ENCODE measurements around the gene ADAMTS13. TPM values are rescaled to one million over a fixed set of nuclear protein-coding genes. Genes with fewer than 3 reads are reported as not detected.

Gene ADAMTS13
- total and polyA plus RNA-seq, 2 donors (not counting 1 experiment from before 2014, with no cell fraction given), result 0.78 to 3.1 TPM

DNA sequence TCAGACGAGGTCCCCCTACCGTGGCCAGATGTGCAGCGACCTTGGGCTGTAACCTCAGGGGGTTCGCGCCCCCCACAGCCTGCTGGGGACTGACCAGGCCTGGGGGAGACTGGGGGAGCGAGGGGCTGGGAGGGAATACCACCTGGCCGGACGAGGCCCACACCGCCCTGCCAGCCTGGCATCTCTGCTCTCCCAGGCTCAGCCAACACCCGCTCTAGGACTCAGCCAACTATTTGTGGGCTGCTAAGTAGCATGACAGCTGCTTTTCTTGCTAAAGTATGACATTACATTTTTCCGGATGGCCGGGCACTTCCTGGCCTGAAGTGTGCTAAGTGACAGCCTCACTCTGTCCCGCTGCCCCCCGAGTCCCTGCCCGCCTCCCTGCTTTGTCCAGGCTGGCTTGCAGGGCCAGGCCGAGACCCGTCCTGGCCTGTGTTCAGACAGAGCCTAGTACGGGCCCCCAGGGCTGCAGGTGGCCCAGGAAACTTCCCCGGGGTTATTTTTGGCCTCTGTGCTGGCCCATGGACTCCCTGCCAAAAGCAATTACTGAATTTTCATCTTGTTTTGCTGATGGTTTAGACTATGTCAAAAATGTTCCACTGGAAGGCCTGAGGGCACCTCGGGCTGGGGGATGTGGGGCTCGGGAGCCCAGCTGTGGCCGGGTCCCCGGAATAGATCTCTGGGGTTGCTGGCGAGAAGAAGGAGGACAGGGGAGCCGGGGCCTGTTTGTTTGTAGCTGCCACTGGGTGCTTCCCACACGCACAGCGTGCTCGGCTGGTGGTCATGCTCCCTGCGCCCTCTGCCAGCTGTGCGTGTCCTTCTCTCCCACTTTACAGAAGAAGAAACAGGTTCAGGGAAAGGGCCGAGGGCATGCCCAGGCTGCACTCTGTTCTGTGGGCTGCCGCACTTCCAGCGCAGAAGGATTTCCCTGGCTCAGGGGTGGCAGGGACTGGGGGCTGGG is 70.2 kb downstream of the ADAMTS13 start:
- H4K20me1 ChIP-seq (ENCODE audit: control insufficient read depth, extremely low read depth, insufficient read depth, low read length), result no peaks in the 10 kb centered on the region
- no peaks in the 10 kb centered on the region for H3K79me2 ChIP-seq (ENCODE audit: control insufficient read depth, insufficient read depth, low read length)
- H3K27me3 ChIP-seq (ENCODE audit: control insufficient read depth, insufficient read depth, low read length), result peaks cover 7% of the 10 kb centered on the region
- no peak overlapping the region for H3K9ac ChIP-seq (ENCODE audit: insufficient read depth, low read length)
- H3K4me1 ChIP-seq (ENCODE audit: control insufficient read depth, extremely low read depth, insufficient read depth, low read length), result peaks cover 3% of the 10 kb centered on the region
- no peaks in the 10 kb centered on the region for H3K36me3 ChIP-seq (ENCODE audit: control insufficient read depth, insufficient read depth, low read length)
- no peaks in the 10 kb centered on the region for H3K9me3 ChIP-seq (ENCODE audit: control insufficient read depth, insufficient read depth, low read depth, low read length)
- H3K4me3 ChIP-seq (replicated peaks in 1 of 4; ENCODE audit: control extremely low read depth in 1 of 4, insufficient read depth in 1 of 4, low read depth in 3 of 4, low read length in 4 of 4), result no peak overlapping the region
- H2AFZ ChIP-seq (ENCODE audit: low read length), result no peak overlapping the region
- TF ChIP-seq EZH2 (IDR thresholded peaks at IDR 0.05; ENCODE audit: low read length, missing control alignments) (no peak), CTCF (conservative IDR thresholded peaks at IDR 0.05 in 1 of 2, IDR thresholded peaks at IDR 0.05 in 1 of 2; ENCODE audit: low read depth in 1 of 2, low read length in 2 of 2) (no peak)
- DNase-seq (ENCODE audit: low read depth in 2 of 2), result peak in 1 of 2 donors; percentile 28
- H3K4me2 ChIP-seq (ENCODE audit: extremely low read depth, insufficient read depth, low read length), result no peak overlapping the region
- no peak overlapping the region for H3K27ac ChIP-seq (ENCODE audit: insufficient read depth, low read length)

DNA sequence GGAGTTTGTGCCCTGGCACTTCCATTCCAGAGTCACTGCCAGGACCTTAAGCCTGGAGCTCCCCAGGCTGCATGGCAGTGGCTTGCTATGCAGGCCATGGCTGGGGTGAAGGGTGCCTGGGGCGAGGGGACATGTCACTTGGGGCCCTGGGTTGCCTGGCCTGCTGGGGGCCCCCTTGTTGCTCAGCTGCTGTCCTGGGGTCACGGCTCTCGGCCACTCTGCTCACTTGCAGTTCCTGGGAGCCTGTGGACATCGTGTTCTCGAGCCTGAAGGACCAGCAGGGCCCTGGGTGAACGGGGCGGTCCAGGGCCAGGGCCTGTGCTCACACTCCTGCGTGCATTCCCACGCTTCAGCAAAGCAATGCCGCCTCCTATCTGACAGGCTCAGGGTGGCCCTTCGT is 71.3 kb downstream of the ADAMTS13 start:
- H3K4me3 ChIP-seq (replicated peaks in 1 of 4; ENCODE audit: control extremely low read depth in 1 of 4, insufficient read depth in 1 of 4, low read depth in 3 of 4, low read length in 4 of 4), result no peak overlapping the region
- H3K4me2 ChIP-seq (ENCODE audit: extremely low read depth, insufficient read depth, low read length), result no peak overlapping the region
- peaks cover 3% of the 10 kb centered on the region for H3K4me1 ChIP-seq (ENCODE audit: control insufficient read depth, extremely low read depth, insufficient read depth, low read length)
- no peak overlapping the region for H3K9ac ChIP-seq (ENCODE audit: insufficient read depth, low read length)
- H3K27me3 ChIP-seq (ENCODE audit: control insufficient read depth, insufficient read depth, low read length), result peaks cover 14% of the 10 kb centered on the region
- no peak overlapping the region for H2AFZ ChIP-seq (ENCODE audit: low read length)
- no peaks in the 10 kb centered on the region for H3K9me3 ChIP-seq (ENCODE audit: control insufficient read depth, insufficient read depth, low read depth, low read length)
- no peaks in the 10 kb centered on the region for H4K20me1 ChIP-seq (ENCODE audit: control insufficient read depth, extremely low read depth, insufficient read depth, low read length)
- no peaks in the 10 kb centered on the region for H3K36me3 ChIP-seq (ENCODE audit: control insufficient read depth, insufficient read depth, low read length)
- H3K27ac ChIP-seq (ENCODE audit: insufficient read depth, low read length), result no peak overlapping the region
- no peaks in the 10 kb centered on the region for H3K79me2 ChIP-seq (ENCODE audit: control insufficient read depth, insufficient read depth, low read length)
- no peak for TF ChIP-seq CTCF (conservative IDR thresholded peaks at IDR 0.05 in 1 of 2, IDR thresholded peaks at IDR 0.05 in 1 of 2; ENCODE audit: low read depth in 1 of 2, low read length in 2 of 2)
- TF ChIP-seq EZH2 (IDR thresholded peaks at IDR 0.05; ENCODE audit: low read length, missing control alignments), result no peak
- no peak for DNase-seq (ENCODE audit: low read depth in 2 of 2)

- H3K4me2 ChIP-seq (ENCODE audit: extremely low read depth, insufficient read depth, low read length), result no peak overlapping the region
- H3K27me3 ChIP-seq (ENCODE audit: control insufficient read depth, insufficient read depth, low read length), result peaks cover 17% of the 10 kb centered on the region
- DNase-seq (ENCODE audit: low read depth in 2 of 2), result no peak
These were observed 71.8 kb downstream of the ADAMTS13 start for GRCh38 chr9:133493845-133494540.

More at GRCh38 chr9:133493845-133494540, 71.8 kb downstream of the ADAMTS13 start:
- H3K27ac ChIP-seq (ENCODE audit: insufficient read depth, low read length), result no peak overlapping the region
- H3K4me3 ChIP-seq (replicated peaks in 1 of 4; ENCODE audit: control extremely low read depth in 1 of 4, insufficient read depth in 1 of 4, low read depth in 3 of 4, low read length in 4 of 4), result no peak overlapping the region
- H4K20me1 ChIP-seq (ENCODE audit: control insufficient read depth, extremely low read depth, insufficient read depth, low read length), result no peaks in the 10 kb centered on the region
- H2AFZ ChIP-seq (ENCODE audit: low read length), result no peak overlapping the region
- no peaks in the 10 kb centered on the region for H3K79me2 ChIP-seq (ENCODE audit: control insufficient read depth, insufficient read depth, low read length)
- no peaks in the 10 kb centered on the region for H3K36me3 ChIP-seq (ENCODE audit: control insufficient read depth, insufficient read depth, low read length)
- TF ChIP-seq EZH2 (IDR thresholded peaks at IDR 0.05; ENCODE audit: low read length, missing control alignments) (no peak), CTCF (conservative IDR thresholded peaks at IDR 0.05 in 1 of 2, IDR thresholded peaks at IDR 0.05 in 1 of 2; ENCODE audit: low read depth in 1 of 2, low read length in 2 of 2) (no peak)
- H3K9me3 ChIP-seq (ENCODE audit: control insufficient read depth, insufficient read depth, low read depth, low read length), result no peaks in the 10 kb centered on the region
- H3K4me1 ChIP-seq (ENCODE audit: control insufficient read depth, extremely low read depth, insufficient read depth, low read length), result peaks cover 3% of the 10 kb centered on the region
- H3K9ac ChIP-seq (ENCODE audit: insufficient read depth, low read length), result no peak overlapping the region
